CD8-positive, alpha-beta memory T cell (primary cell): Measurements from ENCODE around the gene TCL1A. TPM values are rescaled to one million over a fixed set of nuclear protein-coding genes. Genes with fewer than 3 reads are reported as not detected.
"Not testable (repeated sequence)": the region's sequence is repeated elsewhere in the genome, so short reads cannot be mapped to it uniquely, and the experiment has no call there.

Source experiments
- CTCF ChIA-PET: fragments of 350-600 bp; sonication (Branson Sonifier 250); formaldehyde crosslinking; loops from one replicate; lab custom pipeline; 2021; ENCODE audit warnings: antibody characterized with exemption; lab: Charles Lee
- POLR2A ChIA-PET: fragments of 350-600 bp; sonication (Branson Sonifier 250); formaldehyde crosslinking; loops from one replicate; lab custom pipeline; 2021; ENCODE audit warnings: antibody characterized with exemption; lab: Charles Lee
- DNase-seq, 5 donors: peaks; one replicate each; pipeline versions ENCODE4 v3.0.0 to v3.0.0-alpha.2; 2020 to 2022; ENCODE audit warnings: mixed read lengths in 1 of 5
- H3K27ac ChIP-seq: one replicate; pipeline ENCODE4 v1.7.0; 2013; ENCODE audit warnings: low read depth, mild to moderate bottlenecking, low read length, moderate library complexity
- H3K27me3 ChIP-seq: 2 replicates; pipeline ENCODE4 v1.7.0; 2013; ENCODE audit warnings: low read length, mild to moderate bottlenecking; ENCODE audit not compliant: insufficient read depth, poor library complexity, severe bottlenecking
- H3K36me3 ChIP-seq: 2 replicates; pipeline ENCODE4 v1.7.0; 2013; ENCODE audit warnings: mild to moderate bottlenecking, low read length, moderate library complexity; ENCODE audit not compliant: insufficient read depth
- H3K4me1 ChIP-seq: 2 replicates; pipeline ENCODE4 v1.7.0; 2013; ENCODE audit warnings: mild to moderate bottlenecking, low read length, moderate library complexity; ENCODE audit not compliant: insufficient read depth
- H3K4me3 ChIP-seq: 2 replicates; pipeline ENCODE4 v1.7.0; 2013; ENCODE audit warnings: mild to moderate bottlenecking, low read length
- H3K9me3 ChIP-seq: 2 replicates; pipeline ENCODE4 v1.7.0; 2013; ENCODE audit warnings: mild to moderate bottlenecking, low read length
- H3K27ac Mint-ChIP-seq, 8 donors: one replicate each; pipeline ENCODE4 v1.8.0; 2020 to 2021; ENCODE audit warnings: mixed read lengths in 8 of 8, mild to moderate bottlenecking in 6 of 8, inconsistent platforms in 3 of 8, moderate library complexity in 3 of 8
- H3K27me3 Mint-ChIP-seq, 2 donors: one replicate each; pipeline ENCODE4 v1.8.0; 2020 to 2021; ENCODE audit warnings: mixed read lengths in 2 of 2, mild to moderate bottlenecking in 1 of 2, moderate library complexity in 1 of 2
- H3K36me3 Mint-ChIP-seq, 3 donors: one replicate each; pipeline ENCODE4 v1.8.0; 2020 to 2021; ENCODE audit warnings: mixed read lengths in 3 of 3, inconsistent platforms in 1 of 3, mild to moderate bottlenecking in 1 of 3
- H3K4me1 Mint-ChIP-seq, 3 donors: one replicate each; pipeline ENCODE4 v1.8.0; 2020 to 2021; ENCODE audit warnings: mixed read lengths in 3 of 3, inconsistent platforms in 1 of 3, mild to moderate bottlenecking in 1 of 3
- H3K4me3 Mint-ChIP-seq, 7 donors: one replicate each; pipeline ENCODE4 v1.8.0; 2020 to 2021; ENCODE audit warnings: mixed read lengths in 7 of 7, mild to moderate bottlenecking in 6 of 7, moderate library complexity in 4 of 7, inconsistent platforms in 2 of 7
- H3K9me3 Mint-ChIP-seq, 5 donors: one replicate each; pipeline ENCODE4 v1.8.0; 2020 to 2022; ENCODE audit warnings: mixed read lengths in 5 of 5, mild to moderate bottlenecking in 3 of 5, moderate library complexity in 2 of 5, inconsistent platforms in 1 of 5
- polyA plus RNA-seq: library from polyadenylated mRNA; unstranded; fragments of 300-500 nt; fragmentation: Illumina TruSeq; gene quantifications from one replicate; pipeline ENCODE4 v1.2.3, GENCODE V29; 2021
- total RNA-seq, 2 experiments: library from RNA; stranded (reverse); gene quantifications; one replicate each; pipeline ENCODE4 v1.2.3, GENCODE V29; 2021

TCL1A gene
- total and polyA plus RNA-seq, 3 experiments from 2014 or later: not detected

DNA sequence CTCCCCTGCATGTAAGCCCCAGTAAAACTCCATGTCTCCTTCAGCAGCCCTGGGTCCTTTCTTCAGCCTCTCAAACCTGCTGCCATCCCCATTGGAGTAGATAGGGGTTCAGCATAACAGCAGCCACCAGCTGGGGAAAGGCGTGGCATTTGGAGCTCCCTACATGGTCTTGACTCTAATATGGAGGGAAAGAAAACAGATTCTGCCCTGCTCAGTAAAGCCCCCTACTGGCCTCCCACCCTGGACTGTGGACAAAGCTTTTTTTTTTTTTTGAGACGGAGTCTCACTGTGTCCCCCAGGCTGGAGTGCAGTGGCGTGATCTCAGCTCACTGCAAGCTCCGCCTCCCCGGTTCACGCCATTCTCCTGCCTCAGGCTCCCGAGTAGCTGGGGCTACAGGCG lies 48.4 kb downstream of the TCL1A start:
- H3K27me3 ChIP-seq, POLR2A ChIA-PET, H3K4me1 ChIP-seq: not testable (repeated sequence)

GRCh38 chr14:95664546-95664945 lies 49.4 kb downstream of the TCL1A start:
- ChIA-PET POLR2A (no interaction called here), CTCF (no interaction called here)
- no peaks in the 10 kb centered on the region for H3K4me1 Mint-ChIP-seq
- H3K27ac Mint-ChIP-seq: no peak overlapping the region
- no peak overlapping the region for H3K4me3 Mint-ChIP-seq
- H3K4me3 ChIP-seq: no peak overlapping the region
- peaks cover 8 to 26% of the 10 kb centered on the region in 2 donors for H3K27me3 Mint-ChIP-seq
- H3K9me3 ChIP-seq: no peaks in the 10 kb centered on the region
- H3K36me3 Mint-ChIP-seq: no peaks in the 10 kb centered on the region
- no peaks in the 10 kb centered on the region for H3K9me3 Mint-ChIP-seq
- H3K27me3 ChIP-seq: peaks cover 4% of the 10 kb centered on the region
- H3K27ac ChIP-seq: no peak overlapping the region
- H3K4me1 ChIP-seq: no peaks in the 10 kb centered on the region
- no peaks in the 10 kb centered on the region for H3K36me3 ChIP-seq
- no peak for DNase-seq

More for the DNA sequence above, 48.4 kb downstream of the TCL1A start:
- DNase-seq, CTCF ChIA-PET, H3K36me3 Mint-ChIP-seq, H3K27ac ChIP-seq, H3K4me3 Mint-ChIP-seq, H3K36me3 ChIP-seq, H3K4me3 ChIP-seq, H3K4me1 Mint-ChIP-seq, H3K9me3 ChIP-seq, H3K27ac Mint-ChIP-seq, H3K9me3 Mint-ChIP-seq: not testable (repeated sequence)
- H3K27me3 Mint-ChIP-seq: peaks cover 8 to 27% of the 10 kb centered on the region in 2 donors

- Histone ChIP-seq H3K4me1 (no peaks in the 10 kb centered on the region), H3K36me3 (no peaks in the 10 kb centered on the region), H3K27ac (no peak overlapping the region), H3K4me3 (no peak overlapping the region), H3K9me3 (no peaks in the 10 kb centered on the region), H3K27me3 (peaks cover 4% of the 10 kb centered on the region)
- CTCF ChIA-PET: no interaction called here
- Mint-ChIP-seq H3K27me3 (peaks cover 8 to 27% of the 10 kb centered on the region in 2 donors), H3K9me3 (no peaks in the 10 kb centered on the region), H3K4me1 (no peaks in the 10 kb centered on the region), H3K27ac (no peak overlapping the region), H3K4me3 (no peak overlapping the region), H3K36me3 (no peaks in the 10 kb centered on the region)
- POLR2A ChIA-PET: no interaction called here
- no peak for DNase-seq
Measured at GRCh38 chr14:95664066-95664465, 49.9 kb downstream of the TCL1A start.

GRCh38 chr14:95663226-95663797 lies 50.6 kb downstream of the TCL1A start:
- CTCF ChIA-PET: no interaction called here

DNA sequence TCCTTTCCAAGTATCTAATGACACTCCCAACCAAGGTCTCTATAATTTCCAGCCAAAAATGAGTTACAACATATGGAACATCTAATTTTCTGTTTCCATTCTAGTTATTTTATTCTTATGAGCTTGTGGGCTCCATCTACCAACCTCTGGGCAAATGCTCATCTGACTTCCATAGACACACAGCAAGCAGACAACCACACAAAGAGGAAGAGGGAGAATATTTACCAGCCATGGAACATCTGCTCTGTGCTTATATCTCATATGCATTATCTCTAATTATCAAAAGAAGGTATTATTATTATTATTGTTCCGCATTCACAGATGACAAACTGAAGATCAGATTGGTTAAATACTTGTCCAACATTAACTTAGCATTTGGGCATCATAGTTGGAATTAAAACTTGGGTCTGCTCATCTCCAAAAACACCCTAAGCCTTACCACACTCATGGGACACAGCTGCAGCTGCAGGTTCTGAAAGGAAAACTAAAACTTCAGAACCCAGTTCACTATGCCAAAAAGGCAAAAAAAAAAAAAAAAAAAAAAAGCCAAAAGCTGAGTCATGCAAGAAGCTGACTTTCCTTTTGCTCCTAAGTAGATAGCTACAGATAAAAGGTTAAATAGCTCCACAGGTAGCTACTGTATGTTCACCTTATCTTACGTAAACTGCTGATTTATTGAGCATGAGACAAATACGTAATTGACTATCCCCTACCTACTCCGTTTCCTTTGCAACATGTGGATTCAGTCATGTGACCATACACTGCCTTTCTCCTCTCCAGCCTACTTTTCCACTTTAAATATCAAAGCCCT lies 51.3 kb downstream of the TCL1A start:
- H3K4me1 Mint-ChIP-seq: no peaks in the 10 kb centered on the region
- no peak overlapping the region for H3K4me3 Mint-ChIP-seq
- POLR2A ChIA-PET: no interaction called here
- no peaks in the 10 kb centered on the region for H3K9me3 ChIP-seq
- no peak overlapping the region for H3K27ac ChIP-seq
- H3K4me1 ChIP-seq: no peaks in the 10 kb centered on the region
- no peak for DNase-seq
- H3K9me3 Mint-ChIP-seq: no peaks in the 10 kb centered on the region
- peaks cover 11 to 29% of the 10 kb centered on the region in 2 donors for H3K27me3 Mint-ChIP-seq
- no peaks in the 10 kb centered on the region for H3K36me3 Mint-ChIP-seq
- CTCF ChIA-PET: no interaction called here
- H3K36me3 ChIP-seq: no peaks in the 10 kb centered on the region
- H3K27me3 ChIP-seq: peaks cover 4% of the 10 kb centered on the region
- H3K27ac Mint-ChIP-seq: peak overlapping the region in 1 of 8 donors; percentile 38
- no peak overlapping the region for H3K4me3 ChIP-seq

More at GRCh38 chr14:95663226-95663797, 50.6 kb downstream of the TCL1A start:
- peaks cover 4% of the 10 kb centered on the region for H3K27me3 ChIP-seq
- no peak for DNase-seq
- H3K9me3 ChIP-seq: no peaks in the 10 kb centered on the region
- no peaks in the 10 kb centered on the region for H3K4me1 Mint-ChIP-seq
- H3K36me3 ChIP-seq: no peaks in the 10 kb centered on the region
- no peak overlapping the region for H3K27ac ChIP-seq
- H3K36me3 Mint-ChIP-seq: no peaks in the 10 kb centered on the region
- no peaks in the 10 kb centered on the region for H3K4me1 ChIP-seq
- H3K27me3 Mint-ChIP-seq: peaks cover 11 to 28% of the 10 kb centered on the region in 2 donors
- H3K27ac Mint-ChIP-seq: peak overlapping the region in 1 of 8 donors; percentile 38
- H3K4me3 ChIP-seq: no peak overlapping the region
- no peaks in the 10 kb centered on the region for H3K9me3 Mint-ChIP-seq
- POLR2A ChIA-PET: no interaction called here
- H3K4me3 Mint-ChIP-seq: no peak overlapping the region

- peaks cover 14 to 31% of the 10 kb centered on the region in 2 donors for H3K27me3 Mint-ChIP-seq
- H3K36me3 ChIP-seq: no peaks in the 10 kb centered on the region
- no peaks in the 10 kb centered on the region for H3K9me3 Mint-ChIP-seq
- H3K4me1 Mint-ChIP-seq: no peaks in the 10 kb centered on the region
- H3K27ac ChIP-seq: no peak overlapping the region
- ChIA-PET CTCF (interaction anchor here (1.5 kb wide), 1 partner anchor 11 kb away, joined by 3 read pairs; no protein-coding TSS in a partner anchor), POLR2A (no interaction called here)
- no peak overlapping the region for H3K4me3 ChIP-seq
- H3K27ac Mint-ChIP-seq: no peak overlapping the region
- no peak for DNase-seq
- H3K4me3 Mint-ChIP-seq: no peak overlapping the region
- H3K4me1 ChIP-seq: no peaks in the 10 kb centered on the region
- no peaks in the 10 kb centered on the region for H3K9me3 ChIP-seq
- H3K36me3 Mint-ChIP-seq: no peaks in the 10 kb centered on the region
- H3K27me3 ChIP-seq: peaks cover 4% of the 10 kb centered on the region
Measured at GRCh38 chr14:95660651-95661515, 53.0 kb downstream of the TCL1A start.

- no peaks in the 10 kb centered on the region for H3K36me3 ChIP-seq
- H3K4me3 ChIP-seq: no peak overlapping the region
- H3K27ac ChIP-seq: no peak overlapping the region
- no peak overlapping the region for H3K27ac Mint-ChIP-seq
- CTCF ChIA-PET: interaction anchor here (1.5 kb wide), 1 partner anchor 12 kb away, joined by 3 read pairs; no protein-coding TSS in a partner anchor
- DNase-seq: no peak
- H3K4me3 Mint-ChIP-seq: no peak overlapping the region
- H3K9me3 ChIP-seq: no peaks in the 10 kb centered on the region
- POLR2A ChIA-PET: no interaction called here
- H3K27me3 Mint-ChIP-seq: peaks cover 17 to 37% of the 10 kb centered on the region in 2 donors
- no peaks in the 10 kb centered on the region for H3K9me3 Mint-ChIP-seq
- no peaks in the 10 kb centered on the region for H3K4me1 Mint-ChIP-seq
- no peaks in the 10 kb centered on the region for H3K36me3 Mint-ChIP-seq
- H3K4me1 ChIP-seq: no peaks in the 10 kb centered on the region
- H3K27me3 ChIP-seq: peaks cover 4% of the 10 kb centered on the region
Measured at GRCh38 chr14:95659990-95660385, 53.9 kb downstream of the TCL1A start.
